Bronchial epithelial cell (primary cell): Measurements from ENCODE around the gene NCAPD2. TPM values are rescaled to one million over a fixed set of nuclear protein-coding genes. Genes with fewer than 3 reads are reported as not detected.

Experiments used
- DNase-seq: peaks from one replicate; pipeline ENCODE4 v3.0.0-alpha.2; 2010; ENCODE audit warnings: low read depth
- FAIRE-seq: peaks from 2 replicates; lab custom pipeline; 2011; peaks lifted over from hg19 to GRCh38; lab: Jason Lieb, UNC
- H3K27me3 ChIP-seq: 2 replicates; pipeline ENCODE4 v1.5.1; 2011; ENCODE audit warnings: low read length; ENCODE audit not compliant: control insufficient read depth, insufficient read depth
- H3K36me3 ChIP-seq: 2 replicates; pipeline ENCODE4 v1.5.1; 2011; ENCODE audit warnings: low read length; ENCODE audit not compliant: control insufficient read depth, insufficient read depth
- H3K4me3 ChIP-seq: 2 replicates; pipeline ENCODE4 v1.5.1; 2011; ENCODE audit warnings: mild to moderate bottlenecking, low read depth, low read length, control low read depth
- CTCF ChIP-seq: IDR thresholded peaks from 2 replicates; pipeline ENCODE4 v1.5.1; 2011; ENCODE audit warnings: mild to moderate bottlenecking, moderate library complexity, low read length, control low read depth, inconsistent platforms; ENCODE audit not compliant: insufficient read depth, severe bottlenecking
- total RNA-seq: library from RNA; depleted of rRNA; stranded (reverse); fragments of >200 nt; gene quantifications from 2 replicates; pipeline ENCODE4 v1.2.1, GENCODE V29; 2014

The NCAPD2 gene
- 14.7 and 17.9 TPM in 2 replicates for total RNA-seq

- peak; percentile 88 for DNase-seq
- TF ChIP-seq CTCF, result peak; percentile 13
- peak within 1 kb of the TSS; percentile 59 for H3K4me3 ChIP-seq
- H3K27me3 ChIP-seq, result no peaks in the 10 kb centered on the region
- no peak for FAIRE-seq
- H3K36me3 ChIP-seq, result peaks cover 3% of the 10 kb centered on the region
Measured at GRCh38 chr12:6493497-6494257, at the start of gene NCAPD2. TSS of gene NCAPD2 (plus strand) at chr12:6494102. CDS start at chr12:6495099, 997 bp downstream.

DNA sequence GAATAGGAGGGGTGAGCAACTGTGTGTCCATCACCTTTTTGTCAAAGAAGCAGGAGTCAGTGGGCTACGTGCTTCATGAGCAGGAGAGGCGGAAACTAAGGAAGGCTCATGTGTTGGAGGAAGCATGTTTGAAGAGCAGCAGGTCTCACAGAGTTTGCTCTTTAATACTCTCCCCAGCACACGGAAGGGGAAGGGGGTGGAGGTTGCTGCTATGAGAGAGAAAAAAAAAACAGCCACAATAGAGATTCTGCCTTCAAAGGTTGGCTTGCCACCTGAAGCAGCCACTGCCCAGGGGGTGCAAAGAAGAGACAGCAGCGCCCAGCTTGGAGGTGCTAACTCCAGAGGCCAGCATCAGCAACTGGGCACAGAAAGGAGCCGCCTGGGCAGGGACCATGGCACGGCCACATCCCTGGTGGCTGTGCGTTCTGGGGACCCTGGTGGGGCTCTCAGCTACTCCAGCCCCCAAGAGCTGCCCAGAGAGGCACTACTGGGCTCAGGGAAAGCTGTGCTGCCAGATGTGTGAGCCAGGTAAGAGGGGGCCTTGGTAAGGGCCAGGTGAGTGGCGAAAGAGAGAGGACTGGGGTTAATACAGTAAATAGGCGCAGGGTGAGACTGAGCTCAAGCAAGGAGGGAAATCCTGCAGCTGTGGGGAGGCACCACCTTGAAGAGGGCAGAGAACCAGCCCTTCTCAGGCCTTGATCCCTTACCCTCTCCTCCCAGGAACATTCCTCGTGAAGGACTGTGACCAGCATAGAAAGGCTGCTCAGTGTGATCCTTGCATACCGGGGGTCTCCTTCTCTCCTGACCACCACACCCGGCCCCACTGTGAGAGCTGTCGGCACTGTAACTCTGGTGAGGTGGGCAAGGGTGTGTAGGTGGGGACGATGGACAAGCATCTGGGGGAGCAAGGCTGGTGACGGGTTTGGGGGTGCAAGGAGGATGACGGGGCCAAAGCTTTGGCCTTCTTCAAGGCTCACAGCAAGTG is 48.9 kb upstream of the NCAPD2 start, which contains the start of gene CD27:
TSS of gene CD27 (plus strand) at position 252 of the 985 bp plus-strand sequence. CDS start at position 393, 141 bp downstream.
- H3K4me3 ChIP-seq, result no peak within 1 kb of the TSS
- H3K27me3 ChIP-seq, result no peaks in the 10 kb centered on the region
- no peak for TF ChIP-seq CTCF
- peaks cover 1% of the 10 kb centered on the region for H3K36me3 ChIP-seq
- FAIRE-seq (no peak), DNase-seq (no peak)

DNA sequence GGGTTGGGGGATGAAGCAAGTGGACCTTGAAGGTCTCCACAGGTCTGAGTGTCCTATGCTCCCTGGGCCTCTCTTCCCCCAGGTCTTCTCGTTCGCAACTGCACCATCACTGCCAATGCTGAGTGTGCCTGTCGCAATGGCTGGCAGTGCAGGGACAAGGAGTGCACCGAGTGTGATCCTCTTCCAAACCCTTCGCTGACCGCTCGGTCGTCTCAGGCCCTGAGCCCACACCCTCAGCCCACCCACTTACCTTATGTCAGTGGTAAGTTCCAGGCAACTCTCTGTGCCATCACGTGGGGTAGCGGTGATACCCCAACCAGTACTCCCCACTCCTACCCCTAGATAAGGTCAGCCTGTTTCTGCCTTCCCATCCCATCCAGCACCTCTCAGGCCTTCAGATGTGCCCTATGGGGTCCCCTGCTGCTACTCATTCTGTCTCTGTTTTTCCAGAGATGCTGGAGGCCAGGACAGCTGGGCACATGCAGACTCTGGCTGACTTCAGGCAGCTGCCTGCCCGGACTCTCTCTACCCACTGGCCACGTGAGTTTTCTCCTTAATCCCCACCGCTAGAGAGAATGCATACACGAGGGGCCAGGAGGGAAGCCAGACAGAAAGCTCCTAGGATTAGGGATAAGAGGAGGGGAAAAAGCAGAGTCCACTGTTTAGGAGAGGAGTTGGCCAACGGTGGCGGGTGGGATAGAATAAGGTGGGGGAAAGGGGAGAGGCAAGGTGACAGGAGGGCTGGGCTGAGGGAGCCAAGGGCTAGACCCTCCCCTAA is 43.6 kb upstream of the NCAPD2 start:
- peak overlapping the region; percentile 52 for H3K4me3 ChIP-seq
- peaks cover 1% of the 10 kb centered on the region for H3K36me3 ChIP-seq
- FAIRE-seq (no peak), DNase-seq (no peak)
- no peaks in the 10 kb centered on the region for H3K27me3 ChIP-seq
- no peak for TF ChIP-seq CTCF

DNA sequence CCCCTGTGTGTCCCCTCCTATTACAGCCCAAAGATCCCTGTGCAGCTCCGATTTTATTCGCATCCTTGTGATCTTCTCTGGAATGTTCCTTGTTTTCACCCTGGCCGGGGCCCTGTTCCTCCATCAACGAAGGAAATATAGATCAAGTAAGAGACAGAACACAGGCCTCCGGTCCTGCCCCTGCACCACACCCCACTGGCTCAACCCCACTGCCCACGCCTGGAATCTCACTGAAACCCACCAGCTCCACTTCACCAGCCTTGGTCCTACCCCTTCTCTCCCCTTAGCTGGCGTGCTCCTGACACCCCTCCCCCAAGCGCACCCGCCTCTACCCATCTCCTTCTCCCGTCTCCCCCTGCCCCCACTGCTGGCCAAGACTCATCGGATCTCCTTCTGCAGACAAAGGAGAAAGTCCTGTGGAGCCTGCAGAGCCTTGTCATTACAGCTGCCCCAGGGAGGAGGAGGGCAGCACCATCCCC is 43.0 kb upstream of the NCAPD2 start:
- TF ChIP-seq CTCF, result no peak
- peaks cover 1% of the 10 kb centered on the region for H3K36me3 ChIP-seq
- DNase-seq (no peak), FAIRE-seq (no peak)
- no peaks in the 10 kb centered on the region for H3K27me3 ChIP-seq
- peak overlapping the region; percentile 52 for H3K4me3 ChIP-seq
